DND-41 (cell line): ENCODE results near the gene TUBG1.

ENCODE experiments used
- ATAC-seq: fragments of 200-7000 bp; cut with Tn5 transposase; 3 replicates; pipeline ENCODE4 v1.9.1; 2021; ENCODE audit warnings: low read depth; ENCODE audit not compliant: insufficient read depth
- DNase-seq: peaks from one replicate; pipeline ENCODE4 v3.0.0-alpha.2; 2020
- H2AFZ ChIP-seq: 2 replicates; pipeline ENCODE4 v1.6.0; 2012; ENCODE audit warnings: low read depth, low read length
- H3K27ac ChIP-seq: 2 replicates; pipeline ENCODE4 v1.5.1; 2012; ENCODE audit warnings: low read length, inconsistent platforms
- H3K27me3 ChIP-seq: fragments of 200-600 bp; sonication (generic); 2 replicates; pipeline ENCODE4 v1.6.0; 2012; ENCODE audit warnings: low read length, mild to moderate bottlenecking, inconsistent platforms; ENCODE audit not compliant: insufficient read depth, poor library complexity
- H3K36me3 ChIP-seq: 2 replicates; pipeline ENCODE4 v1.5.1; 2012; ENCODE audit warnings: low read length, inconsistent platforms; ENCODE audit not compliant: insufficient read depth
- H3K4me1 ChIP-seq: 2 replicates; pipeline ENCODE4 v1.5.1; 2012; ENCODE audit warnings: mild to moderate bottlenecking, low read length; ENCODE audit not compliant: insufficient read depth
- H3K4me2 ChIP-seq: 2 replicates; pipeline ENCODE4 v1.6.0; 2012; ENCODE audit warnings: mild to moderate bottlenecking, moderate library complexity, low read length, inconsistent platforms; ENCODE audit not compliant: insufficient read depth
- H3K4me3 ChIP-seq, 2 experiments: fragments of 200-600 bp in 1 of 2; shearing (Covaris generic) in 1 of 2; 2 replicates each; pipeline ENCODE4 v1.5.1; 2012 to 2016; ENCODE audit warnings: inconsistent platforms in 2 of 2, low read length in 2 of 2, mild to moderate bottlenecking in 2 of 2, low read depth in 1 of 2, moderate library complexity in 1 of 2
- H3K79me2 ChIP-seq: 2 replicates; pipeline ENCODE4 v1.6.0; 2012; ENCODE audit warnings: low read length, inconsistent platforms; ENCODE audit not compliant: insufficient read depth
- H3K9ac ChIP-seq: 2 replicates; pipeline ENCODE4 v1.6.0; 2012; ENCODE audit warnings: low read depth, mild to moderate bottlenecking, inconsistent platforms, low read length, moderate library complexity
- H3K9me3 ChIP-seq: 2 replicates; pipeline ENCODE4 v1.5.1; 2012; ENCODE audit warnings: low read length, moderate library complexity, mild to moderate bottlenecking, inconsistent platforms; ENCODE audit not compliant: insufficient read depth, severe bottlenecking
- H4K20me1 ChIP-seq: 2 replicates; pipeline ENCODE4 v1.6.0; 2012; ENCODE audit warnings: low read length; ENCODE audit not compliant: insufficient read depth
- CTCF ChIP-seq: IDR thresholded peaks from 2 replicates; pipeline ENCODE4 v1.5.1; 2012; ENCODE audit warnings: borderline replicate concordance, low read length, moderate library complexity, mild to moderate bottlenecking; ENCODE audit not compliant: poor library complexity, severe bottlenecking; ENCODE audit errors: extremely low read depth
- EZH2 ChIP-seq: IDR thresholded peaks from 3 replicates; pipeline ENCODE4 v1.6.1; 2012; ENCODE audit warnings: borderline replicate concordance, low read depth, mild to moderate bottlenecking, moderate library complexity, low read length, inconsistent platforms; ENCODE audit not compliant: severe bottlenecking

The TUBG1 gene

GRCh38 chr17:42563950-42564349, 45.5 kb upstream of the TUBG1 start:
- H3K9ac ChIP-seq, result peak overlapping the region; percentile 82
- H3K79me2 ChIP-seq, result peaks cover 59% of the 10 kb centered on the region
- no peak overlapping the region for H3K27ac ChIP-seq
- peak overlapping the region in 1 of 2 experiments; percentile 75; a peak in 2 of 4 replicates for H3K4me3 ChIP-seq
- DNase-seq (no peak), ATAC-seq (no peak)
- peaks cover 67% of the 10 kb centered on the region for H3K4me1 ChIP-seq
- H3K9me3 ChIP-seq, result no peaks in the 10 kb centered on the region
- TF ChIP-seq CTCF (no peak), EZH2 (no peak)
- peaks cover 58% of the 10 kb centered on the region for H3K36me3 ChIP-seq
- no peaks in the 10 kb centered on the region for H3K27me3 ChIP-seq
- H2AFZ ChIP-seq, result no peak overlapping the region
- H4K20me1 ChIP-seq, result peaks cover 14% of the 10 kb centered on the region; the same call in 1 of the 2 replicates
- H3K4me2 ChIP-seq, result peak overlapping the region; percentile 100

- H3K9me3 ChIP-seq, result no peaks in the 10 kb centered on the region
- H3K4me3 ChIP-seq, result no peak overlapping the region
- DNase-seq (no peak), ATAC-seq (no peak)
- peaks cover 68% of the 10 kb centered on the region for H3K79me2 ChIP-seq
- TF ChIP-seq CTCF, result no peak
- no peak for TF ChIP-seq EZH2
- H2AFZ ChIP-seq, result no peak overlapping the region
- peaks cover 69% of the 10 kb centered on the region for H3K36me3 ChIP-seq
- peak overlapping the region; percentile 100; the same call in 1 of the 2 replicates for H3K4me2 ChIP-seq
- no peaks in the 10 kb centered on the region for H3K27me3 ChIP-seq
- no peak overlapping the region for H3K9ac ChIP-seq
- peaks cover 18% of the 10 kb centered on the region; the same call in 1 of the 2 replicates for H4K20me1 ChIP-seq
- H3K4me1 ChIP-seq, result peaks cover 76% of the 10 kb centered on the region
- no peak overlapping the region for H3K27ac ChIP-seq
Measured at GRCh38 chr17:42564815-42565522, 44.5 kb upstream of the TUBG1 start.

- peak overlapping the region; percentile 89 for H3K27ac ChIP-seq
Measured at GRCh38 chr17:42565523-42566214, 43.8 kb upstream of the TUBG1 start.

More at GRCh38 chr17:42565523-42566214, 43.8 kb upstream of the TUBG1 start:
- Histone ChIP-seq H3K79me2 (peaks cover 71% of the 10 kb centered on the region), H4K20me1 (peaks cover 19% of the 10 kb centered on the region; the same call in 1 of the 2 replicates), H2AFZ (no peak overlapping the region), H3K4me3 (peak overlapping the region in 1 of 2 experiments; percentile 74; a peak in 1 of 4 replicates), H3K36me3 (peaks cover 76% of the 10 kb centered on the region), H3K9ac (peak overlapping the region; percentile 82), H3K4me1 (peaks cover 78% of the 10 kb centered on the region), H3K27me3 (no peaks in the 10 kb centered on the region), H3K9me3 (no peaks in the 10 kb centered on the region), H3K4me2 (peak overlapping the region; percentile 95)
- ATAC-seq (no peak), DNase-seq (no peak)
- no peak for TF ChIP-seq CTCF
- no peak for TF ChIP-seq EZH2
